Head of caudate nucleus (tissue), 42 donors: ENCODE measurements around the gene MCRIP2.
A peak's percentile ranks its signal among the peaks of the same experiment; 100 is the strongest.

Experiments
- DNase-seq, 42 donors: peaks; one replicate each; pipeline versions ENCODE4 v3.0.0 to v3.0.0-alpha.2; 2020 to 2021; ENCODE audit warnings: mixed read lengths in 7 of 42
- intact Hi-C: fragments of 100-400 bp; cut with DNase I; formaldehyde crosslinking; loops from one replicate; pipeline ENCODE4 v1.15.0; 2022

Gene MCRIP2

DNA sequence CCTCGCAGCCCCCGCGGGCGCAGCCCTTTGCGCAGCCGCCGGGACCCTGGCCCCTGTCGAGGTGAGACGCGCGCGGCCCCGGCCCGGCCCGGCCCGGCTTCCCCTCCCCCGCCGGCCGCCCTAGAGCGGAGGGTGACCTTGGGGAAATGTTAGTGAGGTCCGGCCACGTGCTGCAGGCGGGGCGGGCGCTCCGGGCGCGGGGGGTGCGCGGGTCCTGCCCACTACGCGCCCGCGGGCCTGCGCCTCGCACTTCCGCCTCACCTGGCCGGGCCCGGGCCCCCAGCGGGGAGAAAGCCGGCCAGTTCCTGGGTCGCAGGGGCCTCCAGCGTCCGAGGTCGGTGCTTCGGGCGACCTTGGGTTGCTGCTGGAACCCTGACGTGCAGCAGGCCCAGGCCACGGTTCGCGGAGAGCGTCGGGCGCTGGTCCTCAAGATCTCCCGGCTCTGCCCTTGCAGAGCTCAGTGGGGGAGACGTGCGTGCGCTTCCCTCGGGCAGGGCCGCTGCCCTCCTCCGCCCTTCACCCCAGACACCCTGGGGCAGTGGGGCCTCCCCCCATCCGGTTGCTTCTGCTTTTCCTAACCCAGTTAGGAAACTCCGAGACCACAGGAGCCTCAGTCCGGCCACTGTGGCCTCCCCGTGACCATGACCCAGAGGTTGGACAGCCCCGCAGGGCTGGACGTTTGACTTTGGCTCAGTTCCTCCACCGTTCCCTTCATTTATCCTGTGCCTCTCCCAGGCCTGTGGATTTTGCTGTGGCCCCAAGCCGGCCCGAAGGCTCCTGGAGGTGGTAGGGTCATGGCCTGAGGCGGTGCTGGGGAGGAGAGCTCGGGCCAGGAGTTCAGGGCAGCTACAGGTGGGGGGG is 791 bp downstream of the MCRIP2 start:
- DNase-seq: peak in 28 of 42 donors; percentile 27 to 78 (median 54)
- intact Hi-C loops: no loop called here

DNA sequence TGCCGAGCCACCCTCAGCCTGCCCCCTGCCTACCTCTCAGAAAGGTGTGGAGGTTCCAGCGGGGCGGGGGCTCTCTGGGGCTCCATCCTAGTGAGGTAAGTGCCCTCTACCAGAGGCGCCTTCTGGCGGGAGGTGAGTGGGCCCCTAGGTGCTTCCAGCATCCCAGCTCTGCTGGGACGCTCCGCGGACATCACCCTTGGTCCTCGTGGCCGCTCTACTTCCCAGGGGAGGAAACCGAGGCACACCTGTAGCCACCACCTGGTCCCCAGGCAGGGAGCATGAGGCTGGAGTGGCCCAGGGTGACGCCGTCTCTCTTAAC is 1.4 kb downstream of the MCRIP2 start:
- intact Hi-C loops: no loop called here
- no peak for DNase-seq

DNA sequence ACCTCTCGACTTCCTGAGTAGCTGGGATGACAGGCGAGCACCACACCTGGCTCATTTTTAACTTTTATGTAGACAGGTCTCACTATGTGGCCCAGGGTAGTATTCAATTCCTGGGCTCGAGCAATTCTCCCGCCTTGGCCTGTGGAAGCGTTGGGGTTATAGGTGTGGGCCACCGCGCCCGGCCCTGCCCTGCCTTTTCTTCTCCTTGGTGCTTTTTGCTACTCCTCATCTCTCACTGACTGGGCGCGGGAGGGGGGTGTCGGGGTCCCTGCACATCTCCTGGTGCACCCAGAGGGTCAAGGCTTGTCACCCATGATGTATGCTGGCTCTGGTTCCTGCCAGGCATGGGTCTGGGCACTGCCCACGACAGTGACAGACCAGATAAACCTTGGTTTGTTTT is 2.9 kb downstream of the MCRIP2 start:
- intact Hi-C loops: no loop called here
- DNase-seq: no peak

DNA sequence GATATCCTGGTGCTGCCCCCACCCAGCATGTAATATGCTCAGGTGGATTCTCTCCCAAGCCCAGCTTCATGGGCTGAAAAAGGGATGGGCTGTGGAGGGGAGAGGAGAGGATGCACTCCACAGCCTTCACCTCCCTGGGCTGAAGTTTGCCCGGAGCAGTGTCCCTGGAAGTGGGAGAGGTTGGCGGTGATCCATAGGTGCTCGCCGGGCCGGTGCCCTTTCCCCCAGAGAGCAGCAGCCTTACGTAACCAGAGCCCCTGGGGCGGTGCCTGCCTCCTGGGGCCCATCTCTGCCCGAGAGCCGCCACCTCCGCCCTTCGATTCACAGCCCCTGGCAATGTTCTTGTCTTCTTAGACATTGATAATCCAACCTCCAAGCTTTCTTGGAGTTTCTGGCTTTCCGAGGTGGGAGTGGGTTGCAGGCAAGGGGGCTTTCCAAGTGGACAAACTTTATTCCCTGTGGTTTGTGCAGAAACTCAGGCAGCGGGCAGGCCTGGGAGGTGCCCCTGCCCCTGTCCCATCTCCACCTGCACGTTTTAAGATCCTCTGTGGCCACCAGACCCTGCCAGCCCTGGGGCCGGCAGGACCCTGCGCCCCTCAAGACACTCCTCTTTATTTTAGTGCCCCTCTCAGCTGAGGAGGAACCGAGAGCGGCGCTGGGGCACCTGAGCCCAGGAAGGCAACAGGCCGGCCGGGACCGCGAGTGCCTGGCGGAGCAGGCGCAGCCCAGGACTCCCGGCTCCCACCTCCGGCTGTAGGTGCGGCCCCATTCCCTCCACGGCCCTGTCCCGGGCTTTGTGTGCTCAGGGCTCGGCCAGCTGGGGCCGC is 4.4 kb downstream of the MCRIP2 start:
- intact Hi-C loops: no loop called here
- no peak for DNase-seq

DNA sequence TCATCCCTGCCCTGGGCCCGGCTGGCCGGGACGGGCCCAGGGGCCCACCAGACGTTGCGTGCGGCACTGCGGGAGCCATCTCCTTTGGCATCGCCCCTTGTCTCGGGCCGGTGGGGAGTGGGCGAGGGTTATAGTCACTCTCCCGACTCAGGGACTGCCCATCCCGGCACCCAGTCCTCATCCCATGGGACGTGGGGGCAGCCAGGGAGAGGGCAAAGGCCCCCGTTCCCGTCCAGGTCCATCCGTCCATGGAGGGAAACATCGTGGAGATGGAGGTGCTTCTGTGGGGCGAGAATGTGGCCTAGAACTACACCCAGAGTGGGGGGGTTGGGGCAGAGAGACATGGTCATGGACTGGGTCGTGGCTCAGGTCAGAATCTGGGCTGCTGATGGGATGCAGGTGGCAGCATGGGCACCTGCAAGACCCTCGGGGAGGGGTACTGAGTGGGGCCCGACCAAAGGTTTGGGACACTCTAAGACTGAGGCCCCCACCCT is 5.1 kb downstream of the MCRIP2 start:
- intact Hi-C loops: no loop called here

DNA sequence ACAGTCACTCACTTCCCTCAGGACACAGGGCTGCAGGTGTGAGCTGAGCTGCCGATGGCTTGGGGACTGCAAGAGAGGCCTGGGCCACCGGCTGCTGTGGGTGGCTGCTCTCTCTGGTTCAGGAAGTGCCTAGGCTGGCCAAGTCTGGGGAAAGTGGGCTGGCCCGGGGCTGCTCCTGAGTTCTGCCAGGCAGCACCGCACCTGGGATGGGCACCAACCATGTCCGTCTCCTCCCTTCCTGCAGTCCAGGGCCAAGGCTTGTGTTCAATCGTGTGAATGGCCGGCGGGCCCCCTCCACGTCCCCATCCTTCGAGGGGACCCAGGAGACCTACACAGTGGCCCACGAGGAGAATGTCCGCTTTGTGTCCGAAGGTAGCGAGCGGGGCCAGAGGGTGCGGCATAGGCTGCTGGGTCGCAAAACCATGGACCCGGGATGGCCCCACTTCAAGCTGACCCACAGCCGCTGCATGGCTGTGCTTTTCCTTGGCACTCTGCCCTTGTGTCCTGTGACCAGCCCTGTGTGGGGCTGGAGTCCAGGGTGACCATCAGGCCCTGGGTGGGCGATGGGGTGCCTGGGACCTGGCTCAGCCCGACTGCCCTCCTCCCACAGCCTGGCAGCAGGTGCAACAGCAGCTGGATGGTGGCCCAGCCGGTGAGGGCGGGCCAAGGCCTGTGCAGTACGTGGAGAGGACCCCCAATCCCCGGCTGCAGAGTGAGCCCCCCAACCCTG is 5.7 kb downstream of the MCRIP2 start:
- intact Hi-C loops: no loop called here
- DNase-seq: no peak

More for the DNA sequence above, 5.1 kb downstream of the MCRIP2 start:
- DNase-seq: no peak

DNA sequence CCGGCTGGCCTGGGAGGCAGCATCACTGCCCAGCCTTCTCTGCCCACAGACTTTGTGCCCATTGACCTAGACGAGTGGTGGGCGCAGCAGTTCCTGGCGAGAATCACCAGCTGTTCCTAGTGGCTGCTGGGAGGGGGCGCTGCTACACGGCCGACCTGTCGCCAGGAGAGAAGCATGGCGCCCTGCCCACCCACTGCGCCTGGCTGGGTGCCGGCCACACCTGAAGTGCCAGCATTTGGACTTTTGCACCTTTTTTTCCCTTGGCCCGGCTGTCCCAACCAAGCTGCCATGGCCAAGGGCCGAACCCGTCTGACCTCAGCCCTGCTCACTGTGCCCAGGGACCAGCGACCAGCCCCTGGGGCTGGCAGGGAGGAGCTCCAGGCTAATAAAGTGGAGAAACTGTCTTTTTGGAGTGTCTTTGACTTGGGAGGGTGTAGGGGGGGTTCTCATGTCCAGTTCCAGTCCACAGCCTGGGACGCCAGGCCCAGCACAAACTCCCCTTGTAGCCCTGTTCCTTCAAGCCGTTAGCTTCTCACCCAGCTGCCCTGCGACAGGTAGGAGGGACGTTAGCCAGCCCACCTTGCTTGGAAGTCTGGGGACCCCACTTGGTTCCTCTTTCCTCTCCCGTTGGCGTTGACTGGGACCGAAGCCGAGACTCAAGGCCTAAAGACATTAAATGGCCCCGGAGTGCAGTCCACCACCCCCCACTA is 6.6 kb downstream of the MCRIP2 start:
- DNase-seq: peak in 9 of 42 donors; percentile 33 to 66 (median 40)
- intact Hi-C loops: no loop called here

DNA sequence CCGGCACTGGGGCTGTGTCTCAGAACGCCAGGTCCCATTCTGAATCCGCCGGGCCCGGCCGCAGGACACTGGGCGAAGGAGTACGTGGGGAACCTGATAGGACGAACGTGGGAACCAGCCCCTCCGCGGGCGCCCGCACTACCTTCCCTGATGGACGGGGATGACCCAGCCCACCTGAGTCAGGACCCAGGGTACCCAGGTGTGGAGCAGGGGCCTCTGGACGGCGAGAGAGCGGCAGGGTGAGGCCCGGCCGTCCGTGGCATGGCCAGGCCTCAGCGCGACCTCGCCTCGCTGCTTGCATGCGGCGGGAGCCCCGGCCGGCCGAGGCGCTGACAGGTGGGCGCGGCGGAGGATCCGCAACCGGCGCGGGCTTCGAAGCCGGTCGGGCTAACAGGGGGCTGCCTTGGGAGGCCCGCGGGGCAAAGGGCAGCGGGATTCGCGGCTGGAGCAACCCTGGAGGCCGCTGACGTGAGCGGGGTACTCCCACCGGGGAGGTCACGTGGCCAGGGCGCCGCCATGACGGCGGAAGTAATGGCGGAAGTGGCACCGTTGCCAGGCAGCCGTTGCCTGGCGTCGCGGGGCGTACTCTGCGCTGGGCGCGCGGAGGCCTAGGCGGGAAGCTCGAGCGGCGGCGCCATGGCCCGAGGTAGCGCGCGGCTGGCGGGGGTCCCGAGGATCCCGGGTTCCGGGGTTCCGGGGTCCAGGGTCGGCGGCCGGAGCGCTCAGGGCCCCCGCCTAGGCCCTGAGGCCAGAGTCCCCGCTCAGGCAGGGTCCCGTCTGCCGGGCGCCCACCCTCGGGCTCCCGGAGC is 7.4 kb downstream of the MCRIP2 start, which contains the start of gene WDR90:
Gene WDR90, plus strand, starts transcription at position 585 of the 809 bp plus-strand sequence. Its CDS starts 52 bp downstream, at position 637.
- intact Hi-C loops: no loop called here
- peak; percentile 91 to 99 (median 98) for DNase-seq

DNA sequence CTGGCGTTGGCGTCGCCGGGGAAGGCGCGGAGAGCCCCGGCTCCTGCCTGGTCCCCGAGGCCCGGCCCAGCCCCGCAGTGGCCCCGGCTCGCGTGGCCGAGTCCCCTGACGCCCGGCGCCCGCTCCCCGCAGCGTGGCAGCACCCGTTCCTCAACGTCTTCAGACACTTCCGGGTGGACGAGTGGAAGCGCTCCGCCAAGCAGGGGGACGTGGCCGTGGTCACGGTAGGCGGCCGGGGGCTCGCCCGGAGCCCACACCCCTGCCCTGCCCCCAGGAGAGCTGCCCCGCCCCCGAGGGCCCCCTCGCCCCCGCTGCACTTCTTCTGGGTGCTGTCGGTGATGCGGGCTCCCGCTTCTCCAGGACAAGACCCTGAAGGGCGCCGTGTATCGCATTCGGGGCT is 8.0 kb downstream of the MCRIP2 start:
- intact Hi-C loops: no loop called here

DNA sequence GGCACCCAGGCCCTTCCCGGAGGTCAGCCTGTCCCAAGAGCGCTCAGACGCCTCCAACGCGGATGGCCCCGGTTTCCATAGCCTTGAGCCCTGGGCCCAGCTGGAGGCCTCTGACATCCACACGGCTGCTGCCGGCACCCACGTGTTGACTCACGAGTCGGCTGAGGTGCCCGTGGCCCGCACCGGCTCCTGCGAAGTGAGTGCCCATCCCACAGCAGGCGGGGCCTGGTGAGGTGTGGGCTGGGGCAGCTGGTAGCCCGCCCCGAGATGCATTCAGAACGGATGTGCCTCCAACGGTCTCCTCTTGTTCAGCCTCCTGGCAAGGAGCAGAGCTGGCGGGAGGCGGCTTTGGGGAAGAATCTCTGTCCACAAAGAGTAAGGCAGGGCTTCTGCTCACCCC is 10.2 kb downstream of the MCRIP2 start:
- intact Hi-C loops: no loop called here
- no peak for DNase-seq

More for the DNA sequence above, 8.0 kb downstream of the MCRIP2 start:
- DNase-seq: no peak

DNA sequence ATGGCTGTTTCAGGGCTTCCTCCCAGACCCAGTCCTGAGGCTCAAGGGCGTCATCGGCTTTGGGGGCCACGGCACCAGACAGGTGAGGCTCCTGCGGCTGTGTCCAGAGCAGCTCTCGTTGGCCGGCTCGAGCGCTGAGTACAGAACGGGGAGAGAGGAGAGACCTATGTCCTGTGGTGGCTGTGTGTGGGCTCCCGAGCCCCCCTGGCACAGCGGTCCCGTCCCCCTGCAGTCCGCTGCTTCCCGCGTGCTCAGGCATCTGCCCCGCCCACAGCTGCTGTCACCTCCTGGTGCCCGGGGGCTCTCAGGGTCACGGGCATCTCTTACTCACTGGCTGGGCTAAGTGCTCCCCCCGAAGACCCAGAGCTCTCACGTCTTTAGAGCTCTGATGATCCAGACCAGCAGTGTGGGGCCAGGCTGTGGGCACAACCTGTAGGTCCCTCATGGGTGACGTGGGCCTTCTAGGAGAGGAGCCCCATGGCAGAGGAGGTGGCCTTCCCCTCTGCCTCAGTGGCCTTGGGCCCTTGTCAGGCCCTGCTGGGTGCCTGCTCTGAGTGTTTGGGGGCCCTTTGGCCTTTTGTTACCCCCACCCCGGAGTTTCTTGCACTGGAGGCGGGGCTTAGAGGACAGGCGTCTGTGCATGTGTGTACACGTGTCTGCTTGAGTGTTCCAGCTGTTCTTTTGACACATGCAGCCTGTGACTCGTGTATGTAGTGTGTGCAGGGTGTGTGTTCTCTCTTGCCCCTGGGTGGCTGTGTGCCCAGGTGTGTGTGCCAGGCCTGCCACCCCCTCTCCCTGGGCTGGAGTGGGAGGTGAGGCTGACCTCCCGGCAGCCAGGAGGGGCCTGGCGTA is 11.1 kb downstream of the MCRIP2 start:
- no peak for DNase-seq
- intact Hi-C loops: no loop called here

DNA sequence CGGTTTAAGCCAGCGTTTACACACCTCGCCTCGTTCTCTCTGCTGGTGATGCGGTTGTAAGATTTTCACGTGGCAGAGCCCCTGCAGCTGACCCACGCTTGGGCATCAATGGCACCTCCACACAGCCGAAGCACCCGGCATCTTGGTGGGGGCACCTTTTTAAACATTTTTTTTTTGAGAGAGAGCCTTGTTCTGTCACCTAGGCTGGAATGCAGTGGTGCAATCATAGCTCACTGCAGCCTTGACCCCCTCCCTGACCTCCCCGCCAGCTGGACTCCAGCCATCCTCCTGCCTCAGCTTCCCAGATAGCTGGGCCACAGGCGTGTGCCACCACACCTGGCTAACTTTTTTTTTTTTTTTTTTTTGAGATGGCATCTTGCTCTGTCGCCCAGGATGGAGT is 12.4 kb downstream of the MCRIP2 start:
- intact Hi-C loops: no loop called here
- no peak for DNase-seq

DNA sequence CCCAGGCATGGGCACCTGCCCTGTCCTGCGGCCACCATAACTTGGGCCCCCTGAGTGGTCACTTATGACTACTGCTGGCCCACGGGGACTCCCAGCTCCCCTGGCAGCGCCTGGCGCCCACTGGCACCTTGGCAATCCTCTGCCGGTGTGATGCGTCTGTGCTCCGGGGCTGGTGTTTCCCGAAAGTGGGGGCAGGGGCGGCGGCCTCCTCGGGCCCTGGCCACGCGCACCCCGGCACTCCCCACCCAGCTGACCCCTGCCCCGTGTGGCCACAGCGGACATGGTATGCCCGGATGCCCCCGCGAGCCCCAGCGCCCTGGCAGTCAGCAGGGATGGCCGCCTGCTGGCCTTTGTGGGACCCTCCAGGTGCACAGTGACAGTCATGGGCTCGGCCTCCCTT is 15.9 kb downstream of the MCRIP2 start:
- no peak for DNase-seq
- intact Hi-C loops: no loop called here

DNA sequence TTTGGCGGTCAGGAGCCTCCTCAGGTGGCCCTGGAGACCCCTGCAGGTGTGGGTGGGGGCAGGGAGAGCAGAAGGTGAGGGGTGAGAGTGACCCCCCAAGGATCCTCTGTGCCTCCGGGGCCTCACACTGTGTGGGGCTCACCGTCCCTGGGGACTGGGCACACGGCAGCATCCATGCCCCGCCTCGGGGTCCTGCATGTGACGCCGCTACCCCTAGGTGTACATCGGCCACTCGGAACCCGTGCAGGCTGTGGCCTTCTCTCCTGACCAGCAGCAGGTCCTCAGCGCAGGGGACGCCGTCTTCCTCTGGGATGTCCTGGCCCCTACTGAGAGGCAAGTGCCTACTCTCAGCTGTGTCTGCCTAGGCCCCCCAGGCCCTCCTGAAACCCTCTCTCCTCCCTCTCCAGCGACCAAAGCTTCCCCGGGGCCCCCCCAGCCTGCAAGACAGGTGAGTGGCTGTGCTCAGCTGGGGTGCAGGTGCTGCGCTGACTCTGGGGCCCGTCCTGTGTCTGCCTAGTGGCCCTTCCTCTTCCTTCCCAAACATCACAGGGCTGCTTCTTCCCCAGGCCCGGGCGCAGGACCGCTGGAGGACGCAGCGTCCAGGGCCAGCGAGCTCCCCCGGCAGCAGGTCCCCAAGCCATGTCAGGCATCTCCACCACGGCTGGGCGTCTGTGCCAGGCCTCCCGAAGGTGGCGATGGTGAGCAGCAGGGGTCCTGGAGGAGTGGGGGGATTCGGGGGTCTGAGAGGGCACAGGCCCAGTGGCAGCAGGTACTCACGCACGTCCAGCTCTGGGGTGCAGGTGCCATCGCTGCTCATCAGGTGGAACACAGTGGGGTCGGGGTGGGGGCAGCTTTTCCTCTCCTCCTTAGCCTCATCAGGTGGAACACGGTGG is 17.3 kb downstream of the MCRIP2 start:
- DNase-seq: no peak
- intact Hi-C loops: no loop called here

DNA sequence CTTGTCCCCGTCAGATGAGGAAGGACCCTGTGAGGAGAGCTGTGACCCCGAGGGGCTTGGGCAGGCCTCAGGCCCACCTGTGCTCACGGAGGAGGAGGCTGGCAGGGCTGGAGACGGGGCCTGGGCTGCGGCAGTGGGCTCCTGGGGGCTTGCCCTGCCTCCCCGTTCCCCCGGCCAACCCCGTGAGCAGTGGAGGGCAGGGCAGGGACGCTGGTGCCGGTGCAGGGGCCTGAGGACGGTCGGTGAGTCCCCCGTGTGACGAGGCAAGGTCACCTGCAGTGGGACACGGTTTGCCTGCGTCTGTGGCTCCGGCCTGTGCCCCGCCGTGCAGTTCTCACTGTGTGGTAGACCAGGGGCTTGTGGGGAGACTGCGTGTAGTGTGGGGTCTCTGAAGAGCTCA is 18.0 kb downstream of the MCRIP2 start:
- intact Hi-C loops: no loop called here
- DNase-seq: no peak

DNA sequence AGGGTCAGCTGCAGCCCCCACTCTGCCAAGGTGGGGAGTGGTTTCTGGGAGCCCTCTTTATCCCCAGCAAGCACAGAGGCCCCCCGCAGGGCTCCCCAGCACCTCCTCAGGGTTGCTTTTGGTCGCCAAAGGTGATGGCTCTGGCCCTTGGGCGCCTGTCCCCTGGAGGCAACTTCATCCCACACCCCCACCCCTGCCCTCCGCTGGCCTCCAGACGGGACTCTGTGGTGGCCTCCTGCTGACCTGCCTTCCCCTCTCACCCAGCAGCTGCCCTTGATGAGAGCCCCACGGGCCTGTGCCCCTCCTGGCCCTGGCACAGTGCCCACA is 18.5 kb downstream of the MCRIP2 start:
- DNase-seq: no peak
- intact Hi-C loops: no loop called here
